Measurements from ENCODE around the gene BCDIN3D. TPM values are rescaled to one million over a fixed set of nuclear protein-coding genes. Genes with fewer than 3 reads are reported as not detected.

The BCDIN3D gene
- total RNA-seq, 2 experiments from 2014 or later: 8.2 to 8.3 TPM

GRCh38 chr12:49831717-49832116 lies 11.2 kb downstream of the BCDIN3D start:
- peaks cover 15% of the 10 kb centered on the region for H3K4me1 Mint-ChIP-seq
- H3K27ac Mint-ChIP-seq: no peak overlapping the region
- DNase-seq (no peak), ATAC-seq (no peak)
- H3K4me3 Mint-ChIP-seq: no peak overlapping the region
- peaks cover 23% of the 10 kb centered on the region for H3K27me3 Mint-ChIP-seq
- CTCF ChIA-PET: interaction anchor here (0.8 to 2.2 kb wide), 5 partner anchors 8 to 135 kb away, joined by 3 to 10 read pairs (median 5); partner anchors contain the start of genes BCDIN3D and TMBIM6
- no peaks in the 10 kb centered on the region for H3K36me3 Mint-ChIP-seq
- no peaks in the 10 kb centered on the region for H3K9me3 Mint-ChIP-seq (ENCODE audit: low read depth)

- Mint-ChIP-seq H3K9me3 (ENCODE audit: low read depth) (no peaks in the 10 kb centered on the region), H3K4me3 (peak within 1 kb of the TSS; percentile 82), H3K36me3 (no peaks in the 10 kb centered on the region), H3K4me1 (peaks cover 15% of the 10 kb centered on the region), H3K27ac (peak within 1 kb of the TSS; percentile 70), H3K27me3 (peaks cover 27% of the 10 kb centered on the region)
- ATAC-seq (peak; percentile 97), DNase-seq (peak; percentile 94)
- CTCF ChIA-PET: interaction anchor here (0.7 to 4.6 kb wide), 14 partner anchors 8 to 228 kb away, joined by 3 to 22 read pairs (median 3); partner anchors contain the start of gene TMBIM6
These were observed 14.5 kb downstream of the BCDIN3D start, which contains the start of gene NCKAP5L for GRCh38 chr12:49828133-49829091. Gene NCKAP5L, minus strand, starts transcription at chr12:49828413. Its CDS starts 24,369 bp downstream, at chr12:49804044.

- H3K27ac Mint-ChIP-seq: no peak overlapping the region
- peaks cover 25% of the 10 kb centered on the region for H3K27me3 Mint-ChIP-seq
- DNase-seq (no peak), ATAC-seq (no peak)
- H3K4me1 Mint-ChIP-seq: peaks cover 16% of the 10 kb centered on the region
- H3K4me3 Mint-ChIP-seq: peak overlapping the region; percentile 22
- no peaks in the 10 kb centered on the region for H3K9me3 Mint-ChIP-seq (ENCODE audit: low read depth)
- CTCF ChIA-PET: interaction anchor here (0.7 to 4.6 kb wide), 14 partner anchors 9 to 228 kb away, joined by 3 to 22 read pairs (median 3); partner anchors contain the start of gene TMBIM6
- H3K36me3 Mint-ChIP-seq: no peaks in the 10 kb centered on the region
These were observed 15.4 kb downstream of the BCDIN3D start for GRCh38 chr12:49827401-49828099.

- ATAC-seq (no peak), DNase-seq (no peak)
- Mint-ChIP-seq H3K36me3 (no peaks in the 10 kb centered on the region), H3K27me3 (peaks cover 24% of the 10 kb centered on the region), H3K27ac (no peak overlapping the region), H3K9me3 (ENCODE audit: low read depth) (no peaks in the 10 kb centered on the region), H3K4me3 (peak overlapping the region; percentile 22), H3K4me1 (peaks cover 14% of the 10 kb centered on the region)
- CTCF ChIA-PET: interaction anchor here (1.1 to 4.6 kb wide), 7 partner anchors 11 to 212 kb away, joined by 3 to 22 read pairs (median 5); partner anchors contain the start of gene TMBIM6
These were observed 15.9 kb downstream of the BCDIN3D start for GRCh38 chr12:49827051-49827400.

- peaks cover 24% of the 10 kb centered on the region for H3K27me3 Mint-ChIP-seq
- no peak for DNase-seq
- no peaks in the 10 kb centered on the region for H3K9me3 Mint-ChIP-seq (ENCODE audit: low read depth)
- no peak overlapping the region for H3K4me3 Mint-ChIP-seq
- H3K4me1 Mint-ChIP-seq: peaks cover 24% of the 10 kb centered on the region
- no peak overlapping the region for H3K27ac Mint-ChIP-seq
- CTCF ChIA-PET: interaction anchor here (1.0 to 4.6 kb wide), 6 partner anchors 13 to 213 kb away, joined by 3 to 22 read pairs (median 4); partner anchors contain the start of gene TMBIM6
- no peaks in the 10 kb centered on the region for H3K36me3 Mint-ChIP-seq
- no peak for ATAC-seq
These were observed 16.9 kb downstream of the BCDIN3D start for GRCh38 chr12:49825971-49826421.

GRCh38 chr12:49825360-49825970 lies 17.4 kb downstream of the BCDIN3D start:
- Mint-ChIP-seq H3K27me3 (peaks cover 23% of the 10 kb centered on the region), H3K36me3 (no peaks in the 10 kb centered on the region), H3K27ac (no peak overlapping the region), H3K9me3 (ENCODE audit: low read depth) (no peaks in the 10 kb centered on the region), H3K4me3 (no peak overlapping the region), H3K4me1 (peaks cover 27% of the 10 kb centered on the region)
- DNase-seq: no peak
- CTCF ChIA-PET: interaction anchor here (1.0 to 4.6 kb wide), 4 partner anchors 14 to 142 kb away, joined by 3 to 22 read pairs (median 12); no protein-coding TSS in a partner anchor
- ATAC-seq: no peak

- H3K36me3 Mint-ChIP-seq: no peaks in the 10 kb centered on the region
- H3K9me3 Mint-ChIP-seq (ENCODE audit: low read depth): no peaks in the 10 kb centered on the region
- DNase-seq: no peak
- CTCF ChIA-PET: interaction anchor here (2.1 to 2.9 kb wide), 2 partner anchors 14 to 47 kb away, joined by 7 to 16 read pairs; no protein-coding TSS in a partner anchor
- peaks cover 25% of the 10 kb centered on the region for H3K4me1 Mint-ChIP-seq
- ATAC-seq: no peak
- no peak overlapping the region for H3K27ac Mint-ChIP-seq
- no peak overlapping the region for H3K4me3 Mint-ChIP-seq
- H3K27me3 Mint-ChIP-seq: peaks cover 19% of the 10 kb centered on the region
These were observed 18.0 kb downstream of the BCDIN3D start for GRCh38 chr12:49824895-49825294.

GRCh38 chr12:49824416-49824815 lies 18.5 kb downstream of the BCDIN3D start:
- CTCF ChIA-PET: interaction anchor here (2.1 to 2.9 kb wide), 2 partner anchors 15 to 47 kb away, joined by 7 to 16 read pairs; no protein-coding TSS in a partner anchor
- Mint-ChIP-seq H3K4me1 (peaks cover 25% of the 10 kb centered on the region), H3K9me3 (ENCODE audit: low read depth) (no peaks in the 10 kb centered on the region), H3K27me3 (peaks cover 18% of the 10 kb centered on the region), H3K36me3 (no peaks in the 10 kb centered on the region), H3K27ac (no peak overlapping the region), H3K4me3 (no peak overlapping the region)
- ATAC-seq: no peak
- DNase-seq: no peak

- peaks cover 22% of the 10 kb centered on the region for H3K4me1 Mint-ChIP-seq
- CTCF ChIA-PET: interaction anchor here (0.7 to 2.9 kb wide), 4 partner anchors 13 to 46 kb away, joined by 3 to 16 read pairs (median 6); no protein-coding TSS in a partner anchor
- DNase-seq (no peak), ATAC-seq (no peak)
- no peak overlapping the region for H3K27ac Mint-ChIP-seq
- no peak overlapping the region for H3K4me3 Mint-ChIP-seq
- no peaks in the 10 kb centered on the region for H3K9me3 Mint-ChIP-seq (ENCODE audit: low read depth)
- peaks cover 15% of the 10 kb centered on the region for H3K27me3 Mint-ChIP-seq
- H3K36me3 Mint-ChIP-seq: no peaks in the 10 kb centered on the region
These were observed 19.0 kb downstream of the BCDIN3D start for GRCh38 chr12:49823951-49824350.

GRCh38 chr12:49823350-49823749 lies 19.6 kb downstream of the BCDIN3D start:
- DNase-seq (no peak), ATAC-seq (no peak)
- Mint-ChIP-seq H3K27me3 (peaks cover 12% of the 10 kb centered on the region), H3K4me1 (peaks cover 17% of the 10 kb centered on the region), H3K9me3 (ENCODE audit: low read depth) (no peaks in the 10 kb centered on the region), H3K27ac (no peak overlapping the region), H3K36me3 (no peaks in the 10 kb centered on the region), H3K4me3 (no peak overlapping the region)
- CTCF ChIA-PET: interaction anchor here (0.7 to 2.1 kb wide), 3 partner anchors 12 to 46 kb away, joined by 3 to 7 read pairs (median 5); no protein-coding TSS in a partner anchor

- peak overlapping the region; percentile 73 for H3K27ac Mint-ChIP-seq
- H3K36me3 Mint-ChIP-seq: no peaks in the 10 kb centered on the region
- H3K9me3 Mint-ChIP-seq (ENCODE audit: low read depth): no peaks in the 10 kb centered on the region
- peaks cover 17% of the 10 kb centered on the region for H3K4me1 Mint-ChIP-seq
- no peak for DNase-seq
- H3K4me3 Mint-ChIP-seq: no peak overlapping the region
- CTCF ChIA-PET: interaction anchor here (0.6 to 2.2 kb wide), 7 partner anchors 11 to 184 kb away, joined by 3 to 6 read pairs (median 3); partner anchors contain the start of gene TMBIM6
- peaks cover 3% of the 10 kb centered on the region for H3K27me3 Mint-ChIP-seq
- no peak for ATAC-seq
These were observed 21.3 kb downstream of the BCDIN3D start for GRCh38 chr12:49821373-49822287.
